Hematopoietic multipotent progenitor cell treated with erythropoietin and hydrocortisone succinate and interleukin-3 and kit ligand, for 17 days (in vitro differentiated cells): ENCODE data around the gene OPRL1.

ENCODE experiments used
- DNase-seq: peaks from one replicate; pipeline ENCODE4 v3.0.0-alpha.2; 2015; ENCODE audit warnings: low spot score

The OPRL1 gene

GRCh38 chr20:64072498-64073063, 7.3 kb upstream of the OPRL1 start:
- no peak for DNase-seq

DNA sequence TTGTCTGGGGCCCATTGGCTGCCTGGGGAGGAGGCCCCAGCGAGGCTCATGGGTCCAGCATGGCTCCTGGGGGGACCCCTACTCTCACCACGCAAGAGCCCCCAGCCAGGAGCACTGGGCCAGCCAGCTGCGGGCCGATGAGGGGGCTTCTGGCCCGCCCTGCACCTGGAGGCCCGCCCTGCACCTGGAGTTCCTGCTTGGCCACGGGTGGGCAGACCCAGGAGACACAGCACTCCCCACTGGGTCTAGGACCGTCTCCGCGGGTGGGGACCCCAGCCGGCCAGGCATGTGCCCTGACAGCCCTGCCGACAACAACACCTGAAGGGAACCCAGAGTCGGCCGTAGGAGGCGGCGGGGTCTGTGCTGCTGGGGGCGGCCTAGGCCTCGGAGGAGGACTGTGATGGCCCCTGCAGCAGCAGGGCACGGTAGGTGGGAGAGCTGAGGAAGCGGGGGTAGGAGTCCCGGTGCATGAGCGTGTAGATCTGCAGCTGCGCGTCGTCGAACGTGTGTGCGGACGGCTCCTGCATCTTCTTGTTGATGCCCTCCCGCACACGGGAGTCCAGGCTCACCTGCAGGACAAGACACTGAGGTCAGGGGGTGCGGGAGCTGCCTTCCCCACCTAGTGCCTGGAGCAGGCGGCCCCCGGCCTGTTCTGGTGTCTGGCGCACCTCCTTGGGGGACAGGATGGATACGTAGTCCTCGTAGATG, 6.3 kb upstream of the OPRL1 start:
- DNase-seq = no peak

DNA sequence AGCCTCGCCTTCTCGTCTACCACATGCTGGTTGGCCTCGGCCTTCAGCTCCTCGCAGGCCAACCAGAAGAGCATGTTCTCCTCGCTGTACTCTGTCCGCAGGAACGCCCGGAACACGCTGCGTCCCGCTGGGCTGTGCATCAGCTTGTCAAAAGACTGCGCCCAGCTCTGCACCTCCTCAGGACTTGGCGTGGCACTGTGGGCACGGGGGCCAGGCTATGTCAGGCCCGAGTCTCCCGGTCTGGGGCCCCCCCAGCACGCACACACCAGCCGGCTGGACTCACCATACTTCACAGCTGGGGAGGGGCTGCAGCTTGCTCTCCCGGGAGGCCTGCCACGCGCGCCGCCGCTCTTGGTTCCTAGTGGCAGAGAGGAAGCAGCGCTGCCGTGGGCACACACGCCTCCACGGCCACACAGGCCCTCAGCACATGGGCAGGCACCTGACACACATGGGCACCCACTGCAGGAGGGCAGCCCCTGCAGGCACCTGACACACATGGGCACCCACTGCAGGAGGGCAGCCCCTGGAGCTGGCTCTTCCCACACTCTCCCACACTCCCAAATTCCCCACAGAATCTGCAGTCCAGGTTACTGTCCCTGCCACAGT, 5.6 kb upstream of the OPRL1 start:
- DNase-seq = no peak

- DNase-seq = no peak
These were observed 4.9 kb upstream of the OPRL1 start for GRCh38 chr20:64074963-64075362.

GRCh38 chr20:64075556-64075955, 4.3 kb upstream of the OPRL1 start:
- DNase-seq = no peak

- no peak for DNase-seq
These were observed 3.6 kb upstream of the OPRL1 start for GRCh38 chr20:64076061-64076997.

GRCh38 chr20:64077094-64077493, 2.8 kb upstream of the OPRL1 start:
- no peak for DNase-seq

GRCh38 chr20:64077541-64077875, 2.4 kb upstream of the OPRL1 start:
- no peak for DNase-seq

GRCh38 chr20:64077876-64078551, 1.9 kb upstream of the OPRL1 start:
- no peak for DNase-seq

- DNase-seq = no peak
These were observed 979 bp upstream of the OPRL1 start for GRCh38 chr20:64078934-64079272.

- DNase-seq = no peak
These were observed 439 bp upstream of the OPRL1 start, which contains the start of gene RGS19 for GRCh38 chr20:64079273-64080012. RGS19 (minus strand) TSS chr20:64079518; CDS start chr20:64076886, 2,632 bp downstream.

DNA sequence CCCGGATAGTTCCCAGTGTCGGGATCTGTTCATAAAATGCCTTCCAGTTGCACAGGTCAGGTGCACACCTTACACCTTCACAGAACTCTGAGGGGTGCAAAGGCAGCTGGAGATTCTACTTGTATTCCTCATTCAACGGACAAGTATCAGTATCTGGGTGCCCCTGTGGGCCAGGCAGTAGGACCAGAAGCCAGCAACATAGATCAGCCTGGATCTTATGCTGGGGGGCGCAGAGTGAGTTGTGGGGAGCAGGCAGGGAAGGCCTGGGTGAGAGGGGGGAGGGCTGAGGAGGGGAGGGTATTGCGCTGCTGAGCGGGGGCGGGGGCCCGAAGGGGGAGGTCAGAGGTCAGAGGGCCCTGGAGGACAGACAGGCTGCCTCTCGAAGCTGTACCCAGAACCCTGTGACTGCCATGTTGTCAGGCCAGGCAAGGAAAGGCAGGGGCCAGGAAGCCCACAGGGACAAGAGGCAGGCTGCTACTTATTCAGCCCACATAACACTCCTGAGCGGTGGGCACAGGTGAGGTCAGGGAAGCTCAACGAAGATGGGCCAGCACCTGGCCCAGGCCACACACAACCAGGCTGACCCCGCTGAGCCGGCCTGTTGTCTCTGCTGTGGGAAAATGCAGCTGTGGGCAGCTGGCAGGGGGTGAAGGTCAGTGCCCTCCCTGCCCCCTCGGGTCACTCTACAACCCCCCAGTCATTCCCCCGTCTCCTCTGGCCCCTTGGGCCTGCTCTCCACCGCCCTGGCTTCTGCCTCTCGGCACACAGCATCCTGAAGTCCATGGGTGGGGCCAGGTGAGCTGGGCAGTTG, 1.1 kb downstream of the OPRL1 start:
- DNase-seq = no peak

DNA sequence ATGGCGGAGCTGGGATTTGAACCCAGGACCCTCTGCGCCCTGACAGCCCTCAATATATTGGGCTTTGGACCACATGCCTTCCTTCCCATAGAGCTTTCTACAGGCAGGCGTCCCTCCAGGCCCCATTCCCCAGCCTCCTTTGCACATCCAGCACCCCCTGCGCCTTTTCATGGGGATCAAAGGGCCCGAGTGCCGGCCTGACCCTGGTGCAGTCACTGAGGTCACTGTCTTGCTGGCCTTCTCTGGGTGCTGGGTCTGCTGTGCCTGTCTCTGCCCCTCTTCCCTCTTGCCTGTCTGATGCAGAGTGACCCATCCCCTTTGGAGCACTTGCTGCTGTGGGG, 1.7 kb downstream of the OPRL1 start:
- DNase-seq = no peak

GRCh38 chr20:64082126-64082731, 2.3 kb downstream of the OPRL1 start:
- no peak for DNase-seq

DNA sequence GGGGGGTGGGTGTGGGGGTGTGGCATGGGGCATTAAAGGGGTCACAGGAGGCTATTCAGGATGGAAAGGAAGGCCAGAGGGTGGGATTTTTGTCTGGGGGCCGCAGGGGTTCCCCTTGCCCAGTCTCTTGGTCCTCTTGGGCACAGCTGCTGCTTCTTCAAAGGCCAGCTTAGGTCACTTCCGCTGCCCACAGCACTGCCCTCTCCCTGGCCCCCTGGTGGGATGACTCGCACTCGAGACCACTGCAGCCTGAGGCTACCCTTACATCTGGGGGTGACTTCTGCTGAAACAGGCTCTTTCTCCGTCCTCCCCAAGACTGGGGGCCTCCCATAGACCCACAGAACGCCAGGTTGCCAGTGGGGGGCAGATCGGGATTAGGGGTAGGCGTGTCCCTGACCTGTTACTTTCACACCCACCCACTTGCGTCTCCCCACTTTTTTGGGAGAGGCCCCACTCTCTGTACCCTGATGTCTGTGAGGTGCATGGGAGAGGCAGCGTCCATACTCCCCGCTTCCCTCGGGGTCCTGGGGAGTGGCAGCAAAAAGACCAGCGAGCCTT, 3.0 kb downstream of the OPRL1 start:
- DNase-seq = no peak

DNA sequence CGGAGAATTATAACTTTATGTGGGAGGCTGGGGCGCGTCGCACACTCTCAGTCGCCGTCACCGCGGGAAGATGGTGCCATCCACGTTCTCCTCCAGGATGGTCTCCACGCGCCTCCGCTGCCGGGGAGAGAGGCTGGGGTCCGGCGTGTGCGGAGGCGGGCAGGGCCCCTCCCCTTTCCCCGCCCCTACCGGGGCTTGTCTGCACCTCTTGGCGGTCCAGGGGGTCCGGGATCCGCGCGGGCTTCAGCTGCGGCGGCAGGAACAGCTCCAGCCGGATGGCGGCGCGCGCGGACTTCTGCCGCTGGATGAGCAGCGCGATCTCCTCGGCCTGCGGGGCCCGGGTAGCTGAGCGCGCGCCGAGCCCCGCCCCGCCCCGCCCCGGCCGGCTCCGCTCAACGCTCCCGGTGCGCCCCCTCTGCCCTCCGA, 3.5 kb downstream of the OPRL1 start:
- no peak for DNase-seq

DNA sequence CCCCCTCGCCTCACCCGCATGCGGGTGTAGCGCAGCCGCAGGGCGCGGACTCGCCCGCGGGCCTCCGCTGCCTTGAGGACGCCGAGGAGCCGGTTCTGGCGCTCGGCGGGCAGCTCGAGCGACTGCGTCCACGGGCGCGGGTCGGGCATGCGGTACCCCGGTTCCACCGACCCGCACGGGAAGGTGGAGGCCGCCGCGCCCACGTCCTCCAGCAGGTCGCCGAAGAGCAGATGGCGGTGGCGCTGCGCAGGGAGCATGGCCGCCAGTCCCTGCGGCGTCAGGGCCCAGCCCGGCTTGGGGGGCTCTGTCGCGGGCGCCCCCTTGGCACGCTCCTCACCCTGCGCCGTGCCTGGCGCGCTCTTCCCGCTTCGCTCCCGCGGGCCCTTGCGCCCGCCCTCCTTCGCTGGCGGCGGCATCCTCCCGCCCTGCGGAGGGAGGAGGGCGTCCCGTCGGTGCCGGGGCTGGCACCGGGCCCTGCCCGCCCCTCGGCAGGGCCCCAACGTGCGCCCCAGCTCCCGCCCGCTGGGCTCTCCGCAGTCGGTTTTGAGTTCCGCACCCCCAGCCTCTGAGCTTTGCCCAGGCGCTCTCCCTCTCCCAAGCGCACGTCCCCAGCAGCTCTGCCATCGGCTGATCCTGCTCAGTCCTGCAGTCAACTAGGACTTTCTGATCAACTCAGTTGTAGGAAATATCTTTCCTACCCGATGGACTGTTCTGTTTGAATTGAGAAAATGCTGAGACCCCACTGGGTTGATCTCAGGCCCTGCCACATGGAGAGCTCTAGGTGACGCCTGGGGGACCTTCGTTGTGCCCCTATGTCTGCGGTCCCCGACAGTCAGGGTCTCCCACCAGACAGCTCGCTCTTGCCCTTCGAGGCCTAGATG, 4.2 kb downstream of the OPRL1 start, which contains the start of gene LKAAEAR1:
TSS of gene LKAAEAR1 (minus strand) at position 595 of the 881 bp plus-strand sequence. CDS start at position 416, 179 bp downstream.
- no peak for DNase-seq

GRCh38 chr20:64084685-64085152, 4.8 kb downstream of the OPRL1 start:
- DNase-seq = no peak

DNA sequence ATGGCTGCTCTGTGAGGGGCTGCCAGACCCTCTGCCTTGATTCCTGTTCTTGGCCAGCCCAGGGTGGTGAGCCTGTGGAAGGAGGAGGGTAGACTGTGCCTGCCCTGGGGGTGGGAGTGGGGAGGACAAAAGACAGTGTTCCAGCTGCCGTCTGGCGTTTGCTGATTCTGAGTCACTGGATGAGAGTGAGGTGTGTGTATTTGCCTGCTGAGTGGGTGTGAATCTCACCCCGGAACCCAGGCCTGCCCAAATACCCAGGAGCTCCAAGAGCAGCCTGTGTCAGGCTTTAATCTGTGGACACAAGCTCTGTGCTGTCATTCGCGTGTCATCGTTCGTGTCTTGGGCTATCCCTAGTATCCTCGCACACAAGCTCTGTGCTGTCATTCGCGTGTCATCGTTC, 6.9 kb downstream of the OPRL1 start:
- no peak for DNase-seq
